Memory B cell (primary cell): ENCODE results near the gene MXRA7.

Experiments
- ATAC-seq: fragments of 150-1000 bp; cut with Tn5 transposase; 2 replicates; pipeline ENCODE4 v1.10.0; 2021; ENCODE audit warnings: low read depth, mild to moderate bottlenecking, moderate library complexity
- DNase-seq, 2 donors: peaks; one replicate each; pipeline ENCODE4 v3.0.0; 2022; ENCODE audit warnings: low spot score in 2 of 2
- H3K27ac Mint-ChIP-seq: one replicate; pipeline ENCODE4 v1.8.0; 2022; ENCODE audit warnings: mild to moderate bottlenecking, moderate library complexity, mixed read lengths
- H3K27me3 Mint-ChIP-seq: one replicate; pipeline ENCODE4 v1.8.0; 2022; ENCODE audit warnings: mixed read lengths
- H3K36me3 Mint-ChIP-seq: one replicate; pipeline ENCODE4 v1.8.0; 2022; ENCODE audit warnings: mild to moderate bottlenecking, mixed read lengths
- H3K4me1 Mint-ChIP-seq: one replicate; pipeline ENCODE4 v1.8.0; 2022; ENCODE audit warnings: mixed read lengths
- H3K4me3 Mint-ChIP-seq: one replicate; pipeline ENCODE4 v1.8.0; 2022; ENCODE audit warnings: mild to moderate bottlenecking, moderate library complexity, mixed read lengths
- H3K9me3 Mint-ChIP-seq: one replicate; pipeline ENCODE4 v1.8.0; 2022; ENCODE audit warnings: mixed read lengths

The MXRA7 gene

DNA sequence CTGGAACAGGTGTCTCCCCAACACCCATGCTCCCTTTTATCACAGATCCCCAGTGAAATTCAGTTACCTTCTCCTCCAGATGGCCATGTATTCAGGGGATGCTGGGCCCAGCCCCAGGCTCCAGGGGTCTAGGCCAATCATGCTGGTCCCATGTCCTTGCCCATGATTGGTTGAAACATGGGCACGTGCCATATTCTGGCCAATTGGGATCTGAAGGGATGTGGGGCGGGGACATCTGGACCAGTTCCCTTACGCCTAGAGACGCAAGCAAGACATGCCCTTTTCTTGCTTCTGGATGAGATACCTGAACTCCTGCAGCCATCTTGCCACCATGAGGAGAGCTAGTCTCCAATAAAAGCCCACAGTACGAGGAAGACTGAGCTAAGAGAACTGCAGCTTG lies 36.2 kb downstream of the MXRA7 start:
- Mint-ChIP-seq H3K27ac (no peak overlapping the region), H3K9me3 (peaks cover 2% of the 10 kb centered on the region), H3K27me3 (peaks cover 1% of the 10 kb centered on the region), H3K4me3 (no peak overlapping the region), H3K36me3 (peaks cover 3% of the 10 kb centered on the region), H3K4me1 (peaks cover 10% of the 10 kb centered on the region)
- ATAC-seq (no peak), DNase-seq (no peak)

- no peak for DNase-seq
- no peak for ATAC-seq
- no peak overlapping the region for H3K4me3 Mint-ChIP-seq
- peaks cover 2% of the 10 kb centered on the region for H3K9me3 Mint-ChIP-seq
- peaks cover 3% of the 10 kb centered on the region for H3K36me3 Mint-ChIP-seq
- H3K27ac Mint-ChIP-seq = no peak overlapping the region
- H3K27me3 Mint-ChIP-seq = peaks cover 1% of the 10 kb centered on the region
- H3K4me1 Mint-ChIP-seq = peaks cover 10% of the 10 kb centered on the region
Measured at GRCh38 chr17:76673729-76674128, 37.0 kb downstream of the MXRA7 start.

DNA sequence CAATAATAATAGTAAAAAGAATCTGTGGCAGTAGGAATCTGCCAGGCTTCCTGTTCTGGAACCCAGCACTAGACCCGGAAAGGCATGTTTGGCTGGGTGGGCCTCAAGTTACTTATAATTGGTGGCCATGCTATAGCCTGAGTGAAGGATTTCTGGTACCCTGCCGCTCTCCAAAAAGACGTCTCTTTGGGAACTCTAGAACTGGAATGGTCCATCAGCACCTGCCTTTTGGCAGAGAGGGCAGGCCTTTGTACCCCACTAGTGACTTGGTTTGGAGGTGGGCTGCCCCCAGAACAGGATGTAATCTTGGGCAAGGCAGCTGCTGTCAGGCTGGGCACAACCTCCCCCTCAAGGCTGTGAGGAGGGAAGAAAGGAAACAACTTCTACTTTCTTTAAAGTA lies 37.9 kb downstream of the MXRA7 start:
- ATAC-seq (no peak), DNase-seq (no peak)
- H3K27ac Mint-ChIP-seq = no peak overlapping the region
- H3K4me3 Mint-ChIP-seq = no peak overlapping the region
- peaks cover 2% of the 10 kb centered on the region for H3K9me3 Mint-ChIP-seq
- H3K27me3 Mint-ChIP-seq = peaks cover 1% of the 10 kb centered on the region
- peaks cover 10% of the 10 kb centered on the region for H3K4me1 Mint-ChIP-seq
- H3K36me3 Mint-ChIP-seq = peaks cover 3% of the 10 kb centered on the region

DNA sequence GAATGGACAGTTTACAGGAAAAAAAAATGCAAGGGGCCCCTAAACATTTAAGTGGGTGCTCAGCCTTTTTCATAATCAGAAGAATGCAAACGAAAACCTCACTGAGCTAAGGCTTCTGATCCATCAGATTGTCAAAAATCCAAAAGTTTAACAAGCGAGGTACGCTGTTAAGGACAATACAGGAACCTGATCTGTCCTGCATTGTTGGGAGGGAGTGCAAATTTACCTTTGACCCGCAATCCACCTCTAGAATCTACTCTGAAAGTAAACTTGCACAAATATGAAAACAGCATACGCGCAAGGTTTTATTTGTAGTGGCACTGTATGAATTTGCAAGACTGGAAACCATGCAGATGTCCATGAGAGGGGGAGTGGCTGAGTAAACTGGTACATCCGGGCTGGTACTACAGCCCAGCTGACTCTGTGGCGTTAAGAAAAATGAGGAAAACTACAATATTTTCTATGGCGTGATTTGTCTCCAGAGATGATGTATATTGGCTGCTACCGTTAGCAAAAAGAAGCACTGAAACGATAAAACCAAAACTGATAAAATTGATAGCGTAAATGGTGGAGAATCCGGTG lies 38.4 kb downstream of the MXRA7 start:
- ATAC-seq = no peak
- peaks cover 2% of the 10 kb centered on the region for H3K9me3 Mint-ChIP-seq
- H3K36me3 Mint-ChIP-seq = peaks cover 3% of the 10 kb centered on the region
- peak overlapping the region; percentile 81 for H3K27ac Mint-ChIP-seq
- H3K27me3 Mint-ChIP-seq = peaks cover 2% of the 10 kb centered on the region
- peak overlapping the region; percentile 87 for H3K4me3 Mint-ChIP-seq
- peaks cover 10% of the 10 kb centered on the region for H3K4me1 Mint-ChIP-seq
- no peak for DNase-seq

DNA sequence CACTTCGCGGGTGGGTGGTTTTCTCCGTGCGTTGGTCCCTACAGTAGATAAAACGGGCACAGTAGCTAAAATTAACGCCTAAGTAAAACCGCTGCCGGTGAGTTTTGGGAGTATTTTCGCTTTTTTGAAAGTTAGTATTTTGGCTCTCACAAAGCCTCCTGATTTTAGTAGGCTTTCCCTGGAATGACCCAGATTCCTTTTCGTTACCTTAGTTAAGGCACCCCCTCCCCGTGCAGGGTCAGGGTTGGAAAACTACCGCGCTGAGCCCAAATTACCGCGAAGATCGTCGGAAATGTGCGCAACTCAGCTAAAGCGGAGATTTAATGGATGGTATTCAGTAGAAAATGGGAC lies 38.9 kb downstream of the MXRA7 start:
- Mint-ChIP-seq H3K27me3 (peaks cover 6% of the 10 kb centered on the region), H3K9me3 (peaks cover 2% of the 10 kb centered on the region), H3K4me1 (peaks cover 10% of the 10 kb centered on the region), H3K36me3 (peaks cover 3% of the 10 kb centered on the region), H3K27ac (peak overlapping the region; percentile 81), H3K4me3 (peak overlapping the region; percentile 87)
- ATAC-seq (no peak), DNase-seq (no peak)

DNA sequence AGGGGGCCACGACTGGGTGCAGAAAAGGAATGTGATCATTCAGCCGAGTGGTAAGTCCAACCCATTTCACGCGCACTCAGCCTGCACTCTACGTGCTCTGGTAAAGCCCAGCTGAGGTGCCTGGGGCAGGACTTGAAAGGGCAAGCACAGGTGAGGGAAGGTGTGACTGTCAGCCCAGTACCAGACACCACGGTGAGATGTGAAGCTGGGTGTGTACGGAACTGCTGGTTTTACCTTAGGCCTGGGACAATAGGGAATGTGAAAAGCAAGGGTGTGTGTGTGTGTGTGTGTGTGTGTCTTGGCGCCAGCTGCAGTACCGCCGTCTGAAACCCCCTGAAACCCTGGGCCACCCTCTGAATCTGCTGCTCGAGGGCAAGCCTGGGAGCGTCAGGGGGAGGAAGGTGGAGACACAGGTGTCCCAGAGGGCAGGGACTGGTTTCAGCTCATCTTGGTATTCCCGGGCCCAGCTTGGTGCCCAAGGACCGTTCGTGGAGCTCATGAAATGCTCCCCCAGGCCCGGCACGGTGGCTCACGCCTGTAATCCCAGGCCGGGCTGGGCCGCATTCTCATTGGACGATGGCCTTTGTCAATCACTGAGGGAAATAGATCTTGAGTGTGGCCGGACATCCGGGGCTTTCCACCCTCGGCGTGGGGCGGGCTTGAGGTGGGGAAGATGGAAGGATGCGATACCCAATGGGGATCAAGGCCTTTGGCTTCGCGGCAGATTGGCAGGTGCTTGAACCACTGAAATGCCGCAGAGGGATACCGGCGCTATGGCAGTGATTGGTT lies 39.4 kb downstream of the MXRA7 start:
- peaks cover 6% of the 10 kb centered on the region for H3K27me3 Mint-ChIP-seq
- peaks cover 10% of the 10 kb centered on the region for H3K4me1 Mint-ChIP-seq
- DNase-seq = peak; percentile 95 to 98

DNA sequence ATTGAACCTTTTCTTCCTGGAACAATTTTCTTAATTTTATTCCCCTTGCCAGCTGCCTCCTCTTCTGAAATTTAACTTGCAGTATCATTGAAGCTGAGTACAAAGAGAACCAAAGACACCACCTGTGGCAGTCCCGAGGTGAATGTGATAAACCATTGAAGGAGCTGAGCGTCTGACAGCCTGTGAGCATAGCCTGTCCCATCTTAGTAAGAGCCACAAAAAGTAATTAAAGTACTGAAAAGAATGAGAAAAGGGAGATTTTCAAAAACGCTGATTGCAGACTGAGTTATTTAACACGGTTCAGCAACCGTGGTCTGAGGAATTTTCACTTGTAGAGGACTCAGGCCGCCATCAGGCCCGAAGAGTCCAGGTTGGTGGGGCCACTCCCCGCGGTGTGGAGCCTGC lies 40.0 kb downstream of the MXRA7 start:
- ATAC-seq (no peak), DNase-seq (no peak)
- Mint-ChIP-seq H3K27me3 (peaks cover 7% of the 10 kb centered on the region), H3K4me1 (peaks cover 10% of the 10 kb centered on the region), H3K27ac (peak overlapping the region; percentile 81), H3K4me3 (peak overlapping the region; percentile 87), H3K36me3 (peaks cover 3% of the 10 kb centered on the region), H3K9me3 (peaks cover 2% of the 10 kb centered on the region)

More for the DNA sequence above, 39.4 kb downstream of the MXRA7 start:
- peaks cover 2% of the 10 kb centered on the region for H3K9me3 Mint-ChIP-seq
- peaks cover 3% of the 10 kb centered on the region for H3K36me3 Mint-ChIP-seq
- H3K27ac Mint-ChIP-seq = peak overlapping the region; percentile 81
- peak overlapping the region; percentile 87 for H3K4me3 Mint-ChIP-seq
- ATAC-seq = peak; percentile 98

- H3K4me3 Mint-ChIP-seq = peak overlapping the region; percentile 87
- DNase-seq (no peak), ATAC-seq (no peak)
- H3K27me3 Mint-ChIP-seq = peaks cover 7% of the 10 kb centered on the region
- peaks cover 3% of the 10 kb centered on the region for H3K36me3 Mint-ChIP-seq
- H3K9me3 Mint-ChIP-seq = peaks cover 2% of the 10 kb centered on the region
- H3K4me1 Mint-ChIP-seq = peaks cover 10% of the 10 kb centered on the region
- H3K27ac Mint-ChIP-seq = peak overlapping the region; percentile 81
Measured at GRCh38 chr17:76670020-76670717, 40.6 kb downstream of the MXRA7 start.

DNA sequence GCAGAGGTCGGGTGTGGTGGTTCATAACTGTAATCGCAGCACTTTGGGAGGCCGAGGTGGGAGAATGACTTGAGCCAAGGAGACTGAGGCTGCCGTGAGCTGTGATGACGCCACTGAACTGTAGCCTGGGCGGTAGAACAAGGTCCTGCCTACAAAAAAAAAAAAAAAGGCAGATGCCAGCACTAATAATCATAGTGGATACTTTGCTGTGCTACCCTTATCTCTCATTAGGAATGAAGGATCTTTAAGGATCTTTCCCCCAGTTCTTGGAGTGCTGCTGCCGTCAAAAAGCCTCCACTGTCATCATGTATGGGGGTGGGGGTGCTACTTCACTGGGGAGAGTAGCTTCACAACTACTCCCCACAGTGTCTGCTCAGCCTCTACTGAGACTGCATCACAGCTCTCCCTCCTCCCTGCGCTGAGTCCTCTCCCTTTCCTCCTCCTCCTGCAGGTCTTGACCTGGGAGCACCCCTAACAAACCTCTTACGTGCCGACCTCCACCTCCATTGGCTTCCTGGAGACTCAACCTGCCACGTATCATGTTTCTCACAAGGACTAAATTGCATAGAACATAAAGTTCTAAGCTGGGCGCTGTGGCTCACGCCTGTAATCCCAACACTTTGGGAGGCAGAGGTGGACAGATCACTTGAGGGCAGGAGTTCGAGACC lies 42.8 kb downstream of the MXRA7 start:
- no peak for DNase-seq
- peaks cover 13% of the 10 kb centered on the region for H3K27me3 Mint-ChIP-seq
- H3K27ac Mint-ChIP-seq = no peak overlapping the region
- peaks cover 2% of the 10 kb centered on the region for H3K9me3 Mint-ChIP-seq
- peaks cover 10% of the 10 kb centered on the region for H3K4me1 Mint-ChIP-seq
- ATAC-seq = no peak
- H3K36me3 Mint-ChIP-seq = peaks cover 3% of the 10 kb centered on the region
- no peak overlapping the region for H3K4me3 Mint-ChIP-seq

GRCh38 chr17:76667491-76667755 lies 43.3 kb downstream of the MXRA7 start:
- Mint-ChIP-seq H3K36me3 (peaks cover 3% of the 10 kb centered on the region), H3K27me3 (peaks cover 13% of the 10 kb centered on the region), H3K4me3 (no peak overlapping the region), H3K9me3 (peaks cover 2% of the 10 kb centered on the region), H3K4me1 (peaks cover 8% of the 10 kb centered on the region), H3K27ac (no peak overlapping the region)
- DNase-seq = no peak
- no peak for ATAC-seq

DNA sequence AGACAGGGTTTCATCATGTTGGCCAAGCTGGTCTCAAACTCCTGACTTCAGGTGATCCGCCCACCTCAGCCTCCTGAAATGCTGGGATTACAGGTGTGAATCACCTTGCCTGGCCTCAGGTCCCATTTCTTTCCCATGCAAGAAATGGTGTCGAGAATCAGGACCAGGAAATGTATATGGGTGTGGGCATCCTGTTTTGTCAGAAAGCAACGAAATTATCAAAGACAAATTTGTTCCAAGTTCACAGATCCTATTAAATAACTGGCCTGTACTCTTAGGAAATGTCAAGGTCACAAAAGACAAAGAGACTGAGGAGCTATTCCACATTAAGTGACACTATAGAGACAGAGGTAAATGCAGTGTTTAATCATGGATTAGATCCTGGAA lies 50.1 kb downstream of the MXRA7 start:
- no peaks in the 10 kb centered on the region for H3K9me3 Mint-ChIP-seq
- H3K4me1 Mint-ChIP-seq = no peaks in the 10 kb centered on the region
- no peak overlapping the region for H3K4me3 Mint-ChIP-seq
- H3K27me3 Mint-ChIP-seq = peaks cover 6% of the 10 kb centered on the region
- H3K27ac Mint-ChIP-seq = no peak overlapping the region
- H3K36me3 Mint-ChIP-seq = no peaks in the 10 kb centered on the region
- no peak for DNase-seq
- no peak for ATAC-seq

DNA sequence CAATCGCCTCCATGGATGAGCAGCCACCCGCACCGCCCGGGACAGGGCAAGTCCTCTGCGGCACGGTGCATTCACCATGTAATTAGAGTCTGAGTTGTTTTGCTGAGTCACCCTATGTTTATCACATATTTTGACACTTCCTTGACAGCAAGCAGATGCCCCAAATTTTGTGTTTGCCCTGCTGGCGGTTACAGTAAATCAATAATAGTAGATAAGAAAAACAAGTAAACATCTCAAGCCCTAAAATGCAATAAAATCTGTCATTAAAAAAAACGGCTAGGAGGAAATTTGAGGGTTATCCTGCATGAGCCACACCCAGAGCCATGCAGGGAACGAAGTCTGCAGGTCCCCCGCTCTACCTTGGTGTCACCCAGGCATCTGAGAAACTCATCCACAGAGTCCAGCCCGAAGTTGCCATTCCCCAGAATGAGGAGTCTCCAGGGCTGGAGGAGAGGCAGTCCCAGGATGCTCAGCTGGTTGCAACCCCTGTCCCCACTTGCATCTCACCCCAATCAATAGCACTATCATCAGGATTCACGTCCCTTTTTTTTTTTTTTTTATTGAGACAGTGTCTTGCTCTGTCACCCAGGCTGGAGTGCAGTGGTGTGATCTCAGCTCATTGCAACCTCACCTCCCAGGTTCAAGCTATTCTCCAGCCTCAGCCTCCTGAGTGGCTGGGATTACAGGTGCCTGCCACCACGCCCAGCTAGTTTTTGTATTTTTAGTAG lies 50.7 kb downstream of the MXRA7 start:
- Mint-ChIP-seq H3K9me3 (no peaks in the 10 kb centered on the region), H3K36me3 (no peaks in the 10 kb centered on the region), H3K27ac (no peak overlapping the region), H3K27me3 (peaks cover 6% of the 10 kb centered on the region), H3K4me1 (no peaks in the 10 kb centered on the region), H3K4me3 (no peak overlapping the region)
- ATAC-seq (no peak), DNase-seq (no peak)

DNA sequence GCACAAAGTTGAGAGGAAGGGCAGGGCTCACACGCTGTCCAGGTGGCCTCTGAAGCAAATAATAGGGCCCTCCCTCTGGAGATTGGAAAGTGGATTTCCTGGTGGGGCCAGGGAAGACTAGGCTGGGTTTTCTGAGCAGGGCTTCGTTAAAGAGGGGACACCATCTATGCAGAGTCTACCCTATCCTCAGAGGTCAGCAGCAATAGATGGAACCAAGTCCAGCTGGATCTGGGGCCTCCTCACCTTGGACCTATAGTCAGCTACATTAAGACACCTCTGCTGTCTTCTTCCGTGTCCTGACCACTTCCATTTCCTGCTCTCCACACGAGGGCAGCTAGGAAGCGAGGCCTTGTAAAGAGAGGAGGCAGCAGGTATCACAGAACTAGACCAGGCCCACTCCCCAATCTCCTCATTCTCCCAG lies 52.5 kb downstream of the MXRA7 start:
- H3K4me3 Mint-ChIP-seq = no peak overlapping the region

More for the DNA sequence above, 52.5 kb downstream of the MXRA7 start:
- no peak overlapping the region for H3K27ac Mint-ChIP-seq
- ATAC-seq = no peak
- H3K9me3 Mint-ChIP-seq = no peaks in the 10 kb centered on the region
- H3K27me3 Mint-ChIP-seq = peaks cover under 1% of the 10 kb centered on the region
- no peaks in the 10 kb centered on the region for H3K4me1 Mint-ChIP-seq
- no peak for DNase-seq
- no peaks in the 10 kb centered on the region for H3K36me3 Mint-ChIP-seq
